Keratinocyte (primary cell): ENCODE results near the gene GBP6. TPM values are rescaled to one million over a fixed set of nuclear protein-coding genes. Genes with fewer than 3 reads are reported as not detected.
A peak's percentile ranks its signal among the peaks of the same experiment; 100 is the strongest.

Experiments
- DNase-seq: peaks from one replicate; pipeline ENCODE4 v3.0.0-alpha.2; 2011; ENCODE audit warnings: low read depth, missing footprints, low spot score
- FAIRE-seq: peaks from 2 replicates; lab custom pipeline; 2011; peaks lifted over from hg19 to GRCh38; lab: Jason Lieb, UNC
- H2AFZ ChIP-seq: 2 replicates; pipeline ENCODE4 v1.6.0; 2012; ENCODE audit warnings: low read length, control low read depth, inconsistent platforms; ENCODE audit not compliant: control insufficient read depth
- H3K27ac ChIP-seq: 2 replicates; pipeline ENCODE4 v1.5.1; 2011; ENCODE audit warnings: low read length; ENCODE audit not compliant: control insufficient read depth, insufficient read depth
- H3K27me3 ChIP-seq: 3 replicates; pipeline ENCODE4 v1.6.0; 2011; ENCODE audit warnings: low read length; ENCODE audit not compliant: control insufficient read depth, insufficient read depth; ENCODE audit errors: extremely low read depth
- H3K36me3 ChIP-seq, 2 experiments: 2 replicates in 1 of 2; 3 replicates in 1 of 2; pipeline ENCODE4 v1.5.1; 2011; ENCODE audit warnings: low read length in 2 of 2, mild to moderate bottlenecking in 1 of 2; ENCODE audit not compliant: control insufficient read depth in 2 of 2, insufficient read depth in 2 of 2; ENCODE audit errors: extremely low read depth in 1 of 2
- H3K4me1 ChIP-seq: 3 replicates; pipeline ENCODE4 v1.5.1; 2011; ENCODE audit warnings: low read length; ENCODE audit not compliant: control insufficient read depth, insufficient read depth; ENCODE audit errors: extremely low read depth
- H3K4me2 ChIP-seq: 3 replicates; pipeline ENCODE4 v1.6.0; 2011; ENCODE audit warnings: low read depth, low read length; ENCODE audit not compliant: control insufficient read depth, insufficient read depth; ENCODE audit errors: extremely low read depth
- H3K4me3 ChIP-seq, 3 experiments: fragments of 200-600 bp in 1 of 3; sonication (generic) in 1 of 3; 2 replicates in 2 of 3; 3 replicates in 1 of 3; pipeline ENCODE4 v1.5.1; 2011 to 2016; ENCODE audit warnings: low read length in 3 of 3, mild to moderate bottlenecking in 3 of 3, control low read depth in 2 of 3, inconsistent platforms in 1 of 3, low read depth in 1 of 3, mixed read lengths in 1 of 3, mixed run types in 1 of 3, moderate library complexity in 1 of 3; ENCODE audit not compliant: control insufficient read depth in 2 of 3, insufficient read depth in 2 of 3; ENCODE audit errors: extremely low read depth in 1 of 3
- H3K79me2 ChIP-seq: 2 replicates; pipeline ENCODE4 v1.6.0; 2012; ENCODE audit warnings: low read length; ENCODE audit not compliant: control insufficient read depth, insufficient read depth
- H3K9ac ChIP-seq: 3 replicates; pipeline ENCODE4 v1.6.0; 2011; ENCODE audit warnings: low read length; ENCODE audit not compliant: control insufficient read depth, insufficient read depth; ENCODE audit errors: extremely low read depth
- H3K9me1 ChIP-seq: 3 replicates; pipeline ENCODE4 v1.6.0; 2011; ENCODE audit warnings: low read length; ENCODE audit not compliant: control insufficient read depth, insufficient read depth; ENCODE audit errors: extremely low read depth
- H3K9me3 ChIP-seq: 2 replicates; pipeline ENCODE4 v1.5.1; 2012; ENCODE audit warnings: low read depth, low read length; ENCODE audit not compliant: control insufficient read depth
- H4K20me1 ChIP-seq: 3 replicates; pipeline ENCODE4 v1.6.0; 2011; ENCODE audit warnings: low read length; ENCODE audit not compliant: control insufficient read depth, insufficient read depth; ENCODE audit errors: extremely low read depth
- EZH2 ChIP-seq: IDR thresholded peaks from one replicate; pipeline ENCODE4 v1.6.1; 2012; ENCODE audit warnings: inconsistent platforms, mild to moderate bottlenecking, low read length, moderate library complexity
- dilution Hi-C: fragments of 300-500 bp; cut with MboI; formaldehyde crosslinking; loops from one replicate; pipeline ENCODE4 v1.7.0; 2020; ENCODE audit warnings: low sequenced_read_pairs; ENCODE audit not compliant: extremely low pct_ligation_motif_present
- polyA minus RNA-seq, 3 experiments: library from RNA; depleted of rRNA, polyadenylated mRNA; stranded (reverse); fragments of >200 nt; gene quantifications; 1 replicate in 1 of 3; 2 replicates in 1 of 3; 3 replicates in 1 of 3; pipeline ENCODE4 v1.2.3, GENCODE V29; 2011
- polyA plus RNA-seq, 5 experiments: library from polyadenylated mRNA; depleted of rRNA in 3 of 5; stranded (reverse) in 3 of 5; stranded (forward) in 1 of 5; unstranded in 1 of 5; fragments of >200 nt; gene quantifications; 1 replicate in 1 of 5; 2 replicates in 3 of 5; 3 replicates in 1 of 5; pipeline versions ENCODE4 v1.2.1 to v1.2.3, GENCODE V29; 2011 to 2012; ENCODE audit warnings: missing spikeins in 2 of 5, low read depth in 1 of 5, low replicate concordance in 1 of 5
- TF ChIP-seq, protein P1 (sequence below), 3 experiments: IDR thresholded peaks in 1 of 3; conservative IDR thresholded peaks in 1 of 3; optimal IDR thresholded peaks in 1 of 3; 2 replicates in 2 of 3; 3 replicates in 1 of 3; pipeline versions ENCODE3 to v1.5.1; 2011; ENCODE audit warnings: low read length in 3 of 3, mild to moderate bottlenecking in 3 of 3, moderate library complexity in 2 of 3, control low read depth in 1 of 3, inconsistent platforms in 1 of 3; ENCODE audit not compliant: insufficient read depth in 2 of 3; ENCODE audit errors: extremely low read depth in 1 of 3

The GBP6 gene, protein sequence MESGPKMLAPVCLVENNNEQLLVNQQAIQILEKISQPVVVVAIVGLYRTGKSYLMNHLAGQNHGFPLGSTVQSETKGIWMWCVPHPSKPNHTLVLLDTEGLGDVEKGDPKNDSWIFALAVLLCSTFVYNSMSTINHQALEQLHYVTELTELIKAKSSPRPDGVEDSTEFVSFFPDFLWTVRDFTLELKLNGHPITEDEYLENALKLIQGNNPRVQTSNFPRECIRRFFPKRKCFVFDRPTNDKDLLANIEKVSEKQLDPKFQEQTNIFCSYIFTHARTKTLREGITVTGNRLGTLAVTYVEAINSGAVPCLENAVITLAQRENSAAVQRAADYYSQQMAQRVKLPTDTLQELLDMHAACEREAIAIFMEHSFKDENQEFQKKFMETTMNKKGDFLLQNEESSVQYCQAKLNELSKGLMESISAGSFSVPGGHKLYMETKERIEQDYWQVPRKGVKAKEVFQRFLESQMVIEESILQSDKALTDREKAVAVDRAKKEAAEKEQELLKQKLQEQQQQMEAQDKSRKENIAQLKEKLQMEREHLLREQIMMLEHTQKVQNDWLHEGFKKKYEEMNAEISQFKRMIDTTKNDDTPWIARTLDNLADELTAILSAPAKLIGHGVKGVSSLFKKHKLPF
- polyA plus RNA-seq (4.7 to 16.3 TPM (median 9.4 TPM) in 3 replicates), polyA minus RNA-seq (1.6 to 20.9 TPM (median 13.0 TPM) in 3 replicates)
- polyA plus RNA-seq (2011; ENCODE audit: low read depth), result 1.1 TPM
- polyA plus RNA-seq (2011; cell fraction: cytosol; rRNA removed), result 5.7 and 8.3 TPM in 2 replicates
- polyA plus RNA-seq (2011; cell fraction: nucleus; rRNA removed), result 10.4 and 10.8 TPM in 2 replicates
- polyA plus RNA-seq (2012; ENCODE audit: low replicate concordance), result 0.83 and 4.2 TPM in 2 replicates
- 8.1 TPM for polyA minus RNA-seq (2011; cell fraction: cytosol; rRNA and poly(A)+ RNA removed)
- polyA minus RNA-seq (2011; cell fraction: nucleus; rRNA and poly(A)+ RNA removed), result 11.1 and 17.8 TPM in 2 replicates

GRCh38 chr1:89363638-89364536 lies at the start of gene GBP6:
TSS of gene GBP6 (plus strand) at chr1:89364059. CDS start at chr1:89368552, 4,493 bp downstream.
- peak within 1 kb of the TSS; percentile 76 for H2AFZ ChIP-seq
- H3K4me2 ChIP-seq, result peak within 1 kb of the TSS; percentile 74
- peak within 1 kb of the TSS; percentile 63 for H3K9ac ChIP-seq

GRCh38 chr1:89322402-89322801 lies 41.5 kb upstream of the GBP6 start:
- no peak overlapping the region for H3K9ac ChIP-seq
- dilution Hi-C loops, result no loop called here
- no peaks in the 10 kb centered on the region for H3K9me1 ChIP-seq
- TF ChIP-seq EZH2, result no peak
- TF ChIP-seq, protein P1, sequence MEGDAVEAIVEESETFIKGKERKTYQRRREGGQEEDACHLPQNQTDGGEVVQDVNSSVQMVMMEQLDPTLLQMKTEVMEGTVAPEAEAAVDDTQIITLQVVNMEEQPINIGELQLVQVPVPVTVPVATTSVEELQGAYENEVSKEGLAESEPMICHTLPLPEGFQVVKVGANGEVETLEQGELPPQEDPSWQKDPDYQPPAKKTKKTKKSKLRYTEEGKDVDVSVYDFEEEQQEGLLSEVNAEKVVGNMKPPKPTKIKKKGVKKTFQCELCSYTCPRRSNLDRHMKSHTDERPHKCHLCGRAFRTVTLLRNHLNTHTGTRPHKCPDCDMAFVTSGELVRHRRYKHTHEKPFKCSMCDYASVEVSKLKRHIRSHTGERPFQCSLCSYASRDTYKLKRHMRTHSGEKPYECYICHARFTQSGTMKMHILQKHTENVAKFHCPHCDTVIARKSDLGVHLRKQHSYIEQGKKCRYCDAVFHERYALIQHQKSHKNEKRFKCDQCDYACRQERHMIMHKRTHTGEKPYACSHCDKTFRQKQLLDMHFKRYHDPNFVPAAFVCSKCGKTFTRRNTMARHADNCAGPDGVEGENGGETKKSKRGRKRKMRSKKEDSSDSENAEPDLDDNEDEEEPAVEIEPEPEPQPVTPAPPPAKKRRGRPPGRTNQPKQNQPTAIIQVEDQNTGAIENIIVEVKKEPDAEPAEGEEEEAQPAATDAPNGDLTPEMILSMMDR (optimal IDR thresholded peaks at IDR 0.05 in 1 of 3, IDR thresholded peaks at IDR 0.05 in 1 of 3, conservative IDR thresholded peaks at IDR 0.05 in 1 of 3; ENCODE audit: extremely low read depth in 1 of 3, insufficient read depth in 2 of 3, low read length in 3 of 3), result no peak
- H3K79me2 ChIP-seq, result no peaks in the 10 kb centered on the region
- no peaks in the 10 kb centered on the region for H3K4me1 ChIP-seq
- H3K27me3 ChIP-seq, result no peaks in the 10 kb centered on the region
- H3K27ac ChIP-seq, result no peak overlapping the region
- DNase-seq (no peak), FAIRE-seq (no peak)
- no peak overlapping the region for H3K4me2 ChIP-seq
- H3K36me3 ChIP-seq, result no peaks in the 10 kb centered on the region
- no peaks in the 10 kb centered on the region for H3K9me3 ChIP-seq
- H4K20me1 ChIP-seq, result no peaks in the 10 kb centered on the region
- no peak overlapping the region for H3K4me3 ChIP-seq
- no peak overlapping the region for H2AFZ ChIP-seq

More at GRCh38 chr1:89363638-89364536, at the start of gene GBP6:
- peak within 1 kb of the TSS; percentile 84 for H3K27ac ChIP-seq
- peak; percentile 99 for FAIRE-seq
- peaks cover 17% of the 10 kb centered on the region for H3K4me1 ChIP-seq
- H3K4me3 ChIP-seq, result peak within 1 kb of the TSS; percentile 1 to 59 (median 27)
- H3K36me3 ChIP-seq, result no peaks in the 10 kb centered on the region
- H3K27me3 ChIP-seq, result no peaks in the 10 kb centered on the region
- DNase-seq, result no peak
- no peak for TF ChIP-seq EZH2
- H3K79me2 ChIP-seq, result no peaks in the 10 kb centered on the region
- H3K9me1 ChIP-seq, result no peaks in the 10 kb centered on the region
- no peaks in the 10 kb centered on the region for H3K9me3 ChIP-seq
- dilution Hi-C loops, result no loop called here
- H4K20me1 ChIP-seq, result no peaks in the 10 kb centered on the region
